Ovary (tissue), 3 donors: ENCODE results near the gene UGT1A6.

Experiments
- CTCF ChIP-seq, 3 donors: fragments of 450-650 bp in 2 of 3; fragments of 200-600 bp in 1 of 3; IDR thresholded peaks; one replicate each; pipeline versions ENCODE4 v1.5.1 to v1.8.0; 2016 to 2022; ENCODE audit warnings: antibody characterized with exemption in 3 of 3, mild to moderate bottlenecking in 1 of 3
- EP300 ChIP-seq: sonication (generic); formaldehyde crosslinking; IDR thresholded peaks from one replicate; pipeline ENCODE4 v1.6.1; 2017; ENCODE audit warnings: antibody characterized with exemption
- POLR2A ChIP-seq: fragments of 450-650 bp; IDR thresholded peaks from one replicate; pipeline ENCODE4 v1.6.1; 2017; ENCODE audit warnings: antibody characterized with exemption, mild to moderate bottlenecking, moderate library complexity
- donor health status: DM: no; HTN: no; CAD: no.

GRCh38 chr2:233692648-233693047, at the start of gene UGT1A6:
- TF ChIP-seq CTCF (IDR thresholded peaks at IDR 0.05) (no peak), EP300 (no peak), POLR2A (no peak)
